BLaER1 (cell line): Measurements from ENCODE around the gene PFDN6.
A peak's percentile ranks its signal among the peaks of the same experiment; 100 is the strongest.
"Not testable (repeated sequence)": the region's sequence is repeated elsewhere in the genome, so short reads cannot be mapped to it uniquely, and the experiment has no call there.

Source experiments
- H3K27ac ChIP-seq: shearing (Covaris generic); formaldehyde crosslinking; 2 replicates; pipeline ENCODE4 v1.8.1; 2022
- H3K27me3 ChIP-seq: shearing (Covaris generic); formaldehyde crosslinking; 2 replicates; pipeline ENCODE4 v1.8.1; 2022
- H3K36me3 ChIP-seq: shearing (Covaris generic); formaldehyde crosslinking; 2 replicates; pipeline ENCODE4 v1.8.1; 2022
- H3K4me1 ChIP-seq: shearing (Covaris generic); formaldehyde crosslinking; 2 replicates; pipeline ENCODE4 v1.8.1; 2022
- H3K4me2 ChIP-seq: shearing (Covaris generic); formaldehyde crosslinking; 2 replicates; pipeline ENCODE4 v1.8.1; 2022
- H3K4me3 ChIP-seq: shearing (Covaris generic); formaldehyde crosslinking; 2 replicates; pipeline ENCODE4 v1.8.1; 2022
- H3K9ac ChIP-seq: shearing (Covaris generic); formaldehyde crosslinking; 2 replicates; pipeline ENCODE4 v1.8.1; 2022
- H3K9me3 ChIP-seq: shearing (Covaris generic); formaldehyde crosslinking; 2 replicates; pipeline ENCODE4 v1.8.1; 2022
- H4K20me1 ChIP-seq: shearing (Covaris generic); formaldehyde crosslinking; 2 replicates; pipeline ENCODE4 v1.8.1; 2022
- Cebpa-rat ChIP-seq: shearing (Covaris generic); IDR thresholded peaks from 2 replicates; pipeline ENCODE4 v1.8.1; 2022

The PFDN6 gene

DNA sequence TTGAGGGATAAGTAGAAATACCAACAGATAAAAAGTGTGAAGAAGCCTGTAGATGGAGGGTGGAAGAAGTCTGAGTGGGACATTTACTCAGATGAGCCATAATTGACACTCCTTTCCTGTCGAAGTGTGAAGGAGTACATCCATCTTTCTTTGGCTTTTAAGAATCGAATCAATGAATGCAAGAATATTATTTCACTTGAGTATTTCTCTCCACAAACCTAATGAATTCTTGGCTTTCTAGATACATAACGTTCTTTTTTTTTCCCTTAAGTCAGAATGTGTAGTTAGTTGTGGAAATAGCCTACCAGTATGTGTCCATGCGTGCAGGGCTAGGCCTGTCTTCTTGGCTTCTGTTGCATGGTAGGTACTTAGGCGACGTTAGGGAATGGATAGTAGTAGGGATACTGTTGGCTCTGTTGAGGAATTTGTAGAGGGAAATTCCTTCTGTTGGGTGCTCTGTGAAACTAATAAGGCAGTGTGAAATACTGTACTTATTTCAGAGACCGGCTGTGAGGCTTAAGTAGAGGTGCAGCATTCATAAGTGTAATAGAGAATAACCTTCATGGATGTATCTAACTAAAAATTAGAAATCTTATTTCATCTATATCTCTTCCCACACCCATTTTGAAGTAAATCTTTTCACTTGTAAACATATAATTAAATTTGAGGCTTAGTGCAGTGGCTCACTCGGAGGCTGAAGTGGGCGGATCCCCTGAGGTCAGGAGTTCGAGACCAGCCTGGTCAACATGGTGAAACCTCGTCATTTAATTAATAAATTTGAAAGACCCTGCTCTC lies 16.1 kb upstream of the PFDN6 start:
- H3K4me3 ChIP-seq, result peak overlapping the region; percentile 81
- H3K36me3 ChIP-seq, result peaks cover 64% of the 10 kb centered on the region
- H4K20me1 ChIP-seq, result peaks cover 52% of the 10 kb centered on the region
- peaks cover 63% of the 10 kb centered on the region for H3K4me1 ChIP-seq
- no peaks in the 10 kb centered on the region for H3K27me3 ChIP-seq
- H3K4me2 ChIP-seq, result peak overlapping the region; percentile 99
- no peaks in the 10 kb centered on the region for H3K9me3 ChIP-seq
- H3K9ac ChIP-seq, result peak overlapping the region; percentile 98
- no peak for TF ChIP-seq Cebpa-rat
- peak overlapping the region; percentile 96 for H3K27ac ChIP-seq

DNA sequence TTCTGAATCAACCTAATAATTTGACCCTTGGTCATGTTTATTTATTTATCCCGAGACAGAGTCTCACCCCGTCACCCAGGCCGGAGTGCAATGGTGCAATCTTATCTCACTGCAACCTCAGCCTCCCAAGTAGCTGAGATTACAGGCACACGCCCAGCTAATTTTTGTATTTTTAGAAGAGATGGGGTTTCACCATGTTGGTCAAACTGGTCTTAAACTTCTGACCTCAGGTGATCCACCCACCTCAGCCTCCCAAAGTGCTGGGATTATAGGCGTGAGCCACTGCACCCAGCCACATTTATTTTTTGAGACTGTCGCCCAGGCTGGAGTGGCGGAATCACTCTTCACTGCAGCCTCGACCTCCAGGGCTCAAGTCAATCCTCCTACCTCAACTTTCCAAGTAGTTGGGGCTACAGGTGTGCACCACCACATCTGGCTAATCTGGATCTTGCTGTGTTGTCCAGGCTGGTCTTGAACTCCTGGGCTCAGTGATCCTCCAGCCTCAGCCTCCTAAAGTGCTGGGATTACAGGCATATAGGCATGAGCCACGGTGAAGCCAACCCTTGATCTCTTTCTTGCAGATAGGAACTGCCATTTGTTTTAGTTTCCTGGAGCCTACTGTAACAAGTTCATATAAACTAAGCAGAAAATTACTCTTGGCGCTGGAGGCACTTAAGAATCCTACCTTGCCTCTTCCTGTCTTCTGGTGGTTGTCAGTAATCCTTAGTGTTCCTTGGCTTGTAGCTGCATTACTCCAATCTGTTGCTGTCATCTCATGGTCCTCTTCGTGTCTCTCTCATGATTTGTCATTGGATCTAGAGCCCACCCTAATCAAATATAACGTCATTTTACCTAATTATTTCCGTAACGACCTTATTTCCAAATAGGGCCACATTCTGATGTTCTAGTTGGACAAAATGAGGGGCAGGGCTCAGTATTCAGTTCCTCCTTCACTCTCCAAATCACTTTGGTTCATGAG lies 15.2 kb upstream of the PFDN6 start:
- H3K27ac ChIP-seq, result peak overlapping the region; percentile 96
- H3K27me3 ChIP-seq, result no peaks in the 10 kb centered on the region
- H3K4me2 ChIP-seq, result peak overlapping the region; percentile 99
- no peaks in the 10 kb centered on the region for H3K9me3 ChIP-seq
- peaks cover 64% of the 10 kb centered on the region for H3K36me3 ChIP-seq
- no peak for TF ChIP-seq Cebpa-rat
- peaks cover 72% of the 10 kb centered on the region for H3K4me1 ChIP-seq
- H3K4me3 ChIP-seq, result peak overlapping the region; percentile 81
- H3K9ac ChIP-seq, result peak overlapping the region; percentile 98
- peaks cover 61% of the 10 kb centered on the region for H4K20me1 ChIP-seq

DNA sequence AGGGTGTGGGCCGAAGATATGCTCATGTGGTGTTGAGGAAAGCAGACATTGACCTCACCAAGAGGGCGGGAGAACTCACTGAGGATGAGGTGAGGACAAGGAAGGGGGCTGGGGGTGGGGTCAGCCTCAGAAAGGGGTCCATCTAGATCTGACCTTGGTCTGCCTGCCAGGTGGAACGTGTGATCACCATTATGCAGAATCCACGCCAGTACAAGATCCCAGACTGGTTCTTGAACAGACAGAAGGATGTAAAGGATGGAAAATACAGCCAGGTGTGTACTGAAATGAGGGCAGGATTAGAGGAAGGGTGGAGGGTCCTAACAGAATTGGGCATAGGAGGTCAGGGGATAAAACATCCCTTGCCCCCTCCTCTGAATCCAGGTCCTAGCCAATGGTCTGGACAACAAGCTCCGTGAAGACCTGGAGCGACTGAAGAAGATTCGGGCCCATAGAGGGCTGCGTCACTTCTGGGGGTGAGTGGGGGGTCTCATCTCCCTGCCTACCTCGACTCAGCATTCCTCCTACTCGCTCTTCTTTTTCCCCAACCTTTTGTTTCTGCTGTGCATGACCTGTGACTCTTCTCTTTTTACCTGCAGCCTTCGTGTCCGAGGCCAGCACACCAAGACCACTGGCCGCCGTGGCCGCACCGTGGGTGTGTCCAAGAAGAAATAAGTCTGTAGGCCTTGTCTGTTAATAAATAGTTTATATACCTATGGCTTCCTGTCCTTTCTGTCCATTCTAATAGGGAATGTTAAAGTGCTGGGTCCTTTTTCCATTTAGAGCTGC lies 13.4 kb upstream of the PFDN6 start:
- H4K20me1 ChIP-seq, result peaks cover 79% of the 10 kb centered on the region
- peak overlapping the region; percentile 99 for H3K4me2 ChIP-seq
- peaks cover 76% of the 10 kb centered on the region for H3K4me1 ChIP-seq
- H3K4me3 ChIP-seq, result peak overlapping the region; percentile 81
- H3K27ac ChIP-seq, result peak overlapping the region; percentile 89
- not testable (repeated sequence) for H3K9me3 ChIP-seq, H3K27me3 ChIP-seq
- H3K36me3 ChIP-seq, result peaks cover 73% of the 10 kb centered on the region
- H3K9ac ChIP-seq, result peak overlapping the region; percentile 98

DNA sequence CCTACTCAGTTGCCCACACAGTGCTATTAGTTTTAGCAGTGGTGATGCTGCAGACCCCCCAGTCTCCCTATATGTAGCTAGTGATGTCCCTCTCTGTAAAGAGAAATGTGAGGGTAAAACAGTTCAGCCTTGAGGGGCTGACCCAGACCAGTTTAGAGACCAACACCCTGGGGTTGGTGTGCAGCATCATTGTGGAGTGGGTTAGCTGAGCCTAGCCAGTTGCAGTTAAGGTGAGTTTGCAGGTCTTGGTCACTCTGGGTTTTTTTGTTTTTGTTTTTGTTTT lies 12.9 kb upstream of the PFDN6 start:
- Histone ChIP-seq H3K9me3 (no peaks in the 10 kb centered on the region), H3K27ac (peak overlapping the region; percentile 89), H3K27me3 (no peaks in the 10 kb centered on the region), H3K36me3 (peaks cover 78% of the 10 kb centered on the region), H3K9ac (peak overlapping the region; percentile 98), H4K20me1 (peaks cover 84% of the 10 kb centered on the region), H3K4me2 (peak overlapping the region; percentile 99), H3K4me3 (peak overlapping the region; percentile 81), H3K4me1 (peaks cover 76% of the 10 kb centered on the region)
- TF ChIP-seq Cebpa-rat, result no peak

DNA sequence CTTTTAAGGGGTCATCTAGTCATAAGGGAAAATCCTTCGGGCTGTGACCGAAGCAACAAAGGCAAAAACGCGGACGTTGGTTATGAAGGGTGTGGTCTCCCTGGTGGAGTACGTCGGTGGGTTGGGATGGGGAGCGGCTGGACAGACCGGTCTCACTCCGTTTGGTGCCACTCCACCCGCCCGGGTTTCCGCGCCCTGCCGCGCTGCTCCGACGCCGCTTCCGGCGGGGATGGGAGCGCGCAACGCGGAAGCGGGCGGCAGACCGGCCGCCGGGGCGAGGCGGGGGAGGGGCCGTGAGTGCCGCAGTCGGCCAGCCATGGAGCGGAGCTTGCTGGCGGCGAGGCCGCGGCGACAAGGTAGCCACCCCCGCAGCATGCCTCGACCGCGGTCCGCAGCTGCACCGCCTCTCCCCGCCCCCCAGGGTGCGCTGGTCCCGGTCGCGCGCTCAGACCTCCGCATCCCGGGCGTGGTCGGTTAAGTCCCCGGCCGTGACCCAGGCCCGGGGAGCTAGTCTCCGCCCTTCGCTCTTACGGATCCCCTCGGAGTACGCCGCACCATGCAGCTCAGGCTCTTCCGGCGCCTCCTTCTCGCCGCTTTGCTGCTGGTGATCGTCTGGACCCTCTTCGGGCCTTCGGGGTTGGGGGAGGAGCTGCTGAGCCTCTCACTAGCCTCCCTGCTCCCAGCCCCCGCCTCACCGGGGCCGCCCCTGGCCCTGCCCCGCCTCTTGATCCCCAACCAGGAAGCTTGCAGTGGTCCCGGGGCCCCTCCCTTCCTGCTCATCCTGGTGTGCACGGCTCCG lies 12.3 kb upstream of the PFDN6 start, which contains the start of gene B3GALT4:
TSS of gene B3GALT4 (plus strand) at position 260 of the 799 bp plus-strand sequence. CDS start at position 557, 297 bp downstream.
- peaks cover 76% of the 10 kb centered on the region for H3K4me1 ChIP-seq
- peaks cover 84% of the 10 kb centered on the region for H4K20me1 ChIP-seq
- peak within 1 kb of the TSS; percentile 98 for H3K9ac ChIP-seq

DNA sequence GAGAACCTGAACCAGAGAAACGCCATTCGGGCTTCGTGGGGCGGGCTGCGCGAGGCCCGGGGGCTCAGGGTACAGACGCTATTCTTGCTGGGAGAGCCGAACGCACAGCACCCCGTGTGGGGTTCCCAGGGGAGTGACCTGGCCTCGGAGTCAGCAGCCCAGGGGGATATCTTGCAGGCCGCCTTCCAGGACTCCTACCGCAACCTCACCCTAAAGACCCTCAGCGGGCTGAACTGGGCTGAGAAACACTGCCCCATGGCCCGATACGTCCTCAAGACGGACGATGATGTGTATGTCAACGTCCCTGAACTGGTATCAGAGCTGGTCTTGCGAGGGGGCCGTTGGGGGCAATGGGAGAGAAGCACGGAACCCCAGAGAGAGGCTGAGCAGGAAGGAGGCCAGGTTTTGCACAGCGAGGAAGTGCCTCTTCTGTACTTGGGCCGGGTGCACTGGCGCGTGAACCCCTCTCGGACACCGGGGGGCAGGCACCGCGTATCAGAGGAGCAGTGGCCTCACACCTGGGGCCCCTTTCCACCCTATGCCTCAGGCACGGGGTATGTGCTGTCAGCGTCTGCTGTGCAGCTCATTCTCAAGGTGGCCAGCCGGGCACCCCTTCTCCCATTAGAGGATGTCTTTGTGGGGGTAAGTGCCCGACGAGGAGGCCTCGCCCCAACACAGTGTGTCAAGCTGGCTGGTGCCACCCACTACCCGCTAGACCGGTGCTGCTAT lies 11.6 kb upstream of the PFDN6 start:
- peaks cover 73% of the 10 kb centered on the region for H3K4me1 ChIP-seq
- peak overlapping the region; percentile 81 for H3K4me3 ChIP-seq
- peaks cover 77% of the 10 kb centered on the region for H4K20me1 ChIP-seq
- peak overlapping the region; percentile 89 for H3K27ac ChIP-seq
- H3K9ac ChIP-seq, result peak overlapping the region; percentile 98
- peaks cover 88% of the 10 kb centered on the region for H3K36me3 ChIP-seq
- H3K9me3 ChIP-seq, result no peaks in the 10 kb centered on the region
- H3K27me3 ChIP-seq, result no peaks in the 10 kb centered on the region
- no peak for TF ChIP-seq Cebpa-rat
- H3K4me2 ChIP-seq, result peak overlapping the region; percentile 99

More for the DNA sequence above, 12.3 kb upstream of the PFDN6 start, which contains the start of gene B3GALT4:
- H3K4me2 ChIP-seq, result peak within 1 kb of the TSS; percentile 99
- H3K9me3 ChIP-seq, result no peaks in the 10 kb centered on the region
- no peak for TF ChIP-seq Cebpa-rat
- H3K27ac ChIP-seq, result peak within 1 kb of the TSS; percentile 89
- peaks cover 84% of the 10 kb centered on the region for H3K36me3 ChIP-seq
- peak within 1 kb of the TSS; percentile 81 for H3K4me3 ChIP-seq
- no peaks in the 10 kb centered on the region for H3K27me3 ChIP-seq

DNA sequence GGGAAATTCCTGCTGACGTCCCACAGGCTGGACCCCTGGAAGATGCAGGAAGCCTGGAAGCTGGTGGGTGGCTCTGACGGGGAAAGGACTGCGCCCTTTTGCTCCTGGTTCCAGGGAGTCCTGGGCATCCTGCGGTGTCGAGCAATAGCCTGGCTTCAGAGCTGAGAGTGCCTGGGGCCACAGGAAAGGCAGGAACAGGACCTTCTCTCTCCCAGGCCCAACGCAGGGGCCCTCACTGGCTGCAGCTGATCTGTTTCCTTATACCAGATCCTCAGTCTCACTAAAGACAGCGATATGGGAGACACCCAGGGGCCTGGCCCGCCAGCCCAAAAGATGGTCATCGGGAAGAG lies 11.0 kb upstream of the PFDN6 start:
- peak overlapping the region; percentile 81; the same call in 1 of the 2 replicates for H3K4me3 ChIP-seq
- H3K4me2 ChIP-seq, result peak overlapping the region; percentile 99
- H3K27me3 ChIP-seq, result no peaks in the 10 kb centered on the region
- peak overlapping the region; percentile 89; the same call in 1 of the 2 replicates for H3K27ac ChIP-seq
- no peak for TF ChIP-seq Cebpa-rat
- peaks cover 68% of the 10 kb centered on the region for H3K4me1 ChIP-seq
- H4K20me1 ChIP-seq, result peaks cover 72% of the 10 kb centered on the region
- peaks cover 88% of the 10 kb centered on the region for H3K36me3 ChIP-seq
- H3K9me3 ChIP-seq, result no peaks in the 10 kb centered on the region
- peak overlapping the region; percentile 98 for H3K9ac ChIP-seq

DNA sequence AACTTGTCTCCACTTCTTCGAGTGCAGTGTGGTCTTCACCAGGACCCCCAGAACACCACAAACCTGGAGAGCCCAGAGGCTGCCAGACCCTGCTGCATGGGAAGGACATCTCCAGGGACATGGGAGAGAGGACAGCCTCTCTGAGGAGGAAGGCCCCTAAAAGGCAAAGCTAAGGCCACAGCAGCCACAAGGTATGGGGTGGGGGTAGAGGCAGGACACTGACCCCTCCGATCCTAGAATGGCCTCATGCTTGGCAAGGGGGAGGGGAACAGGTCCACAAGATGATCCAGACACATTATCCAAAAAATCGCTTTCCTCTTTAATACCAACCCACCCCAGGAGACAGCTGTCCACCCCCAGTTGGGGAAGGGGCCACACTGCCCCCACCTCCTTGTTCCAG lies 10.6 kb upstream of the PFDN6 start:
- H3K4me1 ChIP-seq, result peaks cover 63% of the 10 kb centered on the region
- peak overlapping the region; percentile 99 for H3K4me2 ChIP-seq
- H3K9ac ChIP-seq, result peak overlapping the region; percentile 43; the same call in 1 of the 2 replicates
- H3K27me3 ChIP-seq, result no peaks in the 10 kb centered on the region
- H3K9me3 ChIP-seq, result no peaks in the 10 kb centered on the region
- H3K27ac ChIP-seq, result peak overlapping the region; percentile 35; the same call in 1 of the 2 replicates
- no peak overlapping the region for H3K4me3 ChIP-seq
- H3K36me3 ChIP-seq, result peaks cover 88% of the 10 kb centered on the region
- H4K20me1 ChIP-seq, result peaks cover 68% of the 10 kb centered on the region
- no peak for TF ChIP-seq Cebpa-rat
